ENCODE data around the gene SPECC1L. TPM values are rescaled to one million over a fixed set of nuclear protein-coding genes. Genes with fewer than 3 reads are reported as not detected.

Gene SPECC1L
- total and polyA plus RNA-seq, 10 of the 15 experiments (the other 5 are each of a cell fraction or from before 2014, with no cell fraction given): 1.9 to 40.6 (median 19.1) TPM

- no peak overlapping the region for H3K4me2 ChIP-seq (ENCODE audit: control insufficient read depth, insufficient read depth)
- H3K9ac ChIP-seq (ENCODE audit: control insufficient read depth, insufficient read depth, low read length): no peak overlapping the region
- no peak overlapping the region for H3K27ac ChIP-seq (ENCODE audit: control insufficient read depth, insufficient read depth)
- ATAC-seq (no peak), DNase-seq (ENCODE audit: low read depth, low spot score) (no peak), FAIRE-seq (no peak)
- H4K20me1 ChIP-seq (ENCODE audit: control insufficient read depth, insufficient read depth): no peaks in the 10 kb centered on the region
- ChIA-PET RAD21 (ENCODE audit: unreplicated experiment) (interaction anchor here (1.0 kb wide), 1 partner anchor 99 kb away, joined by 3 read pairs; no protein-coding TSS in a partner anchor), SMC1A (ENCODE audit: uncharacterized antibody, unreplicated experiment) (interaction anchor here (1.2 to 1.4 kb wide), 2 partner anchors 11 to 58 kb away, joined by 3 read pairs; no protein-coding TSS in a partner anchor), CTCF (no interaction called here), POLR2A (interaction anchor here (0.6 kb wide), 3 partner anchors 45 to 135 kb away, joined by 3 to 5 read pairs (median 5); no protein-coding TSS in a partner anchor)
- no peak overlapping the region for H2AFZ ChIP-seq (ENCODE audit: control insufficient read depth, low read depth, low read length)
- no peaks in the 10 kb centered on the region for H3K79me2 ChIP-seq (ENCODE audit: control insufficient read depth, insufficient read depth, low read length)
- no peaks in the 10 kb centered on the region for H3K9me3 ChIP-seq (replicated peaks; ENCODE audit: control insufficient read depth, insufficient read depth, low read length)
- H3K4me3 ChIP-seq: no peak overlapping the region
- in situ Hi-C loops (cut with MboI): no loop called here
- no peak for TF ChIP-seq RELB (IDR thresholded peaks at IDR 0.05; ENCODE audit: low read depth)
- no peak for TF ChIP-seq SMARCA5 (IDR thresholded peaks at IDR 0.05)
- TF ChIP-seq PAX8 (IDR thresholded peaks at IDR 0.05): no peak
- TF ChIP-seq IRF5 (IDR thresholded peaks at IDR 0.05; ENCODE audit: borderline replicate concordance): no peak
- no peak for TF ChIP-seq HDGF (IDR thresholded peaks at IDR 0.05)
- TF ChIP-seq LARP7 (IDR thresholded peaks at IDR 0.05): no peak
- TF ChIP-seq PML (IDR thresholded peaks at IDR 0.05; ENCODE audit: low read length): no peak
- TF ChIP-seq SIN3A (IDR thresholded peaks at IDR 0.05; ENCODE audit: low read depth, low read length): no peak
- no peak for TF ChIP-seq MYB (IDR thresholded peaks at IDR 0.05; ENCODE audit: borderline replicate concordance, low read depth, low read length)
- TF ChIP-seq RUNX3 (IDR thresholded peaks at IDR 0.05; ENCODE audit: low read length): no peak
- no peak for TF ChIP-seq ZZZ3 (IDR thresholded peaks at IDR 0.05; ENCODE audit: control insufficient read depth, insufficient read length, low read depth)
- no peak for TF ChIP-seq POLR2AphosphoS5 (IDR thresholded peaks at IDR 0.05; ENCODE audit: low read length)
- no peak for TF ChIP-seq MTA2 (IDR thresholded peaks at IDR 0.05; ENCODE audit: low read depth)
- no TSS peak for BruUV-seq (replicated peaks)
- no peaks in the 10 kb centered on the region; a peak in 1 of 4 replicates for H3K36me3 ChIP-seq (ENCODE audit: control insufficient read depth in 2 of 2, insufficient read depth in 2 of 2, low read length in 1 of 2)
- intact Hi-C loops (cut with micrococcal nuclease; ENCODE audit: unreplicated experiment): no loop called here
- no peaks in the 10 kb centered on the region for H3K4me1 ChIP-seq (ENCODE audit: control insufficient read depth, insufficient read depth, low read length)
- H3K27me3 ChIP-seq (replicated peaks in 1 of 2; ENCODE audit: control insufficient read depth in 2 of 2, insufficient read depth in 2 of 2, low read length in 1 of 2): no peaks in the 10 kb centered on the region
- 100% methylated on average over 4 of the region's 7 CpGs for WGBS (ENCODE audit: insufficient coverage, insufficient replicate concordance, low lambda C conversion rate, missing lambda C conversion rate)
Measured at GRCh38 chr22:24390576-24390975, 119.9 kb downstream of the SPECC1L start.
